NCI-H2081 (cell line): Measurements from ENCODE around the gene MAST1.
"Not testable (repeated sequence)": the region's sequence is repeated elsewhere in the genome, so short reads cannot be mapped to it uniquely, and the experiment has no call there.

ENCODE experiments used
- DNase-seq, 2 experiments: peaks; one replicate each; lab custom pipeline; 2025; lab: John Stamatoyannopoulos, UW

Gene MAST1

DNA sequence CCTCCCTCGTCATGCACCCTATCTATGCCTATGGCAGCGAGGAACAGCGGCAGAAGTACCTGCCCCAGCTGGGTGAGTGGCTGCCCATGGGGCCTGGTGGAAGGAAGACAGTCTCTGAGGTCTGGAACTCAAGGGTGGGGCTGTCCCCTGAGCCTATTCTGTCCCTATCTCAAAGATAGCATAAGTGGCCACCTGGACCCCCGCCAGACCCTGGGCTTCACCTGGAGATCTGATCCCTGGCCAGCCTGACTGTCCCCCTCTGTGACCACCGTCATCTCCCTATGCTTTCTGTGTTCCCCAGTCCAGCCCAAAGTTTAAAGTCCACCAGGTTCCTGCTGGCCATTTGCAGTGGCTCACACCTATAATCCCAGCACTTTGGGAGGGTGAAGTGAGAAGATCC is 55.3 kb downstream of the MAST1 start:
- DNase-seq = no peak

GRCh38 chr19:12896460-12896859 is 58.1 kb downstream of the MAST1 start:
- DNase-seq = no peak

- DNase-seq = no peak
Observed at GRCh38 chr19:12899891-12900518, 61.7 kb downstream of the MAST1 start.

- DNase-seq = no peak
Observed at GRCh38 chr19:12907166-12907565, 68.9 kb downstream of the MAST1 start.

DNA sequence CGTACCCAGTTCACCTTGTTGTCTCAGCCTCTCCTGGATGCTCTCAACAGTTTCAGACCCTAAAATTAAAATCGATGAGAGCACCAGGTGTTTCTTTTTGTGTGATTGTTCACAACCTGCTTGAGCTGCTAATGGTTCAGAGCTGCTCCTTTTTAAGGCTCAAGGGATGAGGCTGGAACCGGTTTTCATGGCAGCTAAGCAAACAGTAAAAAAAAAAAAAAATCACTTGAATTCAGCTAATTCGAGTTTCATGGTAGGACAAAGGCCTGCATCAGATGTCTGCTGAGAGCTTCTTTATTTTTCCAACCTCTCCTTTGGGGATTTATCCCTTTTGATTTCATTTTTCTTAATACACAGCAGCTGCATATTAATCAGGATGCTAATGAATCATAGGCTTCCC is 74.3 kb downstream of the MAST1 start:
- DNase-seq = peak; percentile 81 to 92

GRCh38 chr19:12913011-12913561 is 74.8 kb downstream of the MAST1 start:
- peak; percentile 98 to 99 for DNase-seq

DNA sequence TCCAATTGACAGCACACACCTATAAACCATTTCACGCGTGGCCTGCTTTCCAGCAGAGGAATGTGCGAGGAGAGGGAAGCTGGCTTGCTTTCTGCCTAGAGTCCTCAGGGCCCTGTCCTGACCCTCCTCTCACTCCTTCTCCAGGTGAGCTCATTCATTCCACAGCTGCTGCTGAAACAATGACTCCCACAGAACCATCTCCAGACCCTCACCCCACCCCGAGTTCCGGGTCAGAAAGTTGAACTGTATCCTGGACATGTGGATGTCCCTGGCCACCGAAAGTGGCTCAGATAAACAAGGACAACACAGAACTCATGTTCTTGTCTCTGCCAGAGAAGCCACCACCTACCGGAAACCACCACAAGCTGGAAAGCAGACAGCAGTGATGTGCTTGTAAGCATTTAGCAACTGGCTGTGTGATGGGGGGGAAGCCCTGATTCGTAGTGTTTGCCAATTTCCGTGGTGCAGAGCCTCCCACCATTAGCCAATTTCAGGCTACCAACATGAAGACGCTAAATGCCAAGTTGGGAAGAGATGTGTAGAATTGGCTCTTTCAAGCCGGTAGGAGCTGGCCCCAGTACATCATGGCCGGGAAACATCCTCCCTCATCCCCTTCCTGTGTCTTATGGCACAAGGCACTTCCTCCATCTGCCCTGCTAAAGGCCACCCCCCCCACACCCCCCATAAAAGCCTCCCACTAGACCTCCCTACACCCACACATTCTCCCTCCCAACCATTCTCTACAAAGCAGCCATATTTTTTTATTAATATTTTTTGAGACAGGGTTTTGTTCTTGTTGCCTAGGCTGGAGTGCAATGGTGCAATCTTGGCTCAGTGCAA is 75.8 kb downstream of the MAST1 start:
- DNase-seq = peak in 1 of 2 experiments; percentile 56

DNA sequence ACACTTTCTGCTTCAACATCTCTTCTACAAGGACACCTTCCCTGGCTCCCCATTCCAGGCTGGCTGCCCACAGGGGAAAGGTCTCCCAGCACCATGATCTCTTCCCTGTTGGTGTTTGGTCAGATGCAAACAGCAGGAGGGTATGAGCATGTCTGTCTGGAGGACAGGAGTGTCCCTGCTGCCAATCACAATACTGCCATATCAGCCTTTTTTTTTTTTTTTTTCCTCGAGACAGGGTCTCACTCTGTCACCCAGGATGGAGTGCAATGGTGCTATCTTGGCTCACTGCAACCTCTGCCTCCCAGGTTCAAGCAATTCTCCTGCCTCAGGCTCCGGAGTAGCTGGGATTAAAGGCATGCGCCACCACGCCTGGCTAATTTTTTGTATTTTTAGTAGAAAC is 77.5 kb downstream of the MAST1 start:
- not testable (repeated sequence) for DNase-seq

DNA sequence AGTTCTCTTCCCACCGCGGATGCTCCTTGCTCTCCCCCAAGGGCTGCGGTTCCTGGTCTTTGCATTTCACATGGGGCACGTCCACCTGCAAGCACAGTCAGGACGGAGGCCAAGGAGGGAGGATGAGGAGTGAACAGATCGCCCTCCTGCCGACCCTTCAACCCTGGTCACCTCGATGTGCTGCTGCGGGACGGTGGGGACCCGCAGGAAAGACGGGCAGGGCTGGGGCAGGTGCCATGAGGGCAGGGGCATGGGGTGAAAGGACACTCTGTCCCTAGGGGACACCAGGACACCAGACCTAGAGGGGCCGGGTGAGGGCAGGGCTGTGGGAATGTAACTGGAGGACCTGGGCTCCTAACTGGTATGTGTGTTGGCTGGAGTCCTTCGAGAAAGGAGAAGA is 79.9 kb downstream of the MAST1 start:
- no peak for DNase-seq

DNA sequence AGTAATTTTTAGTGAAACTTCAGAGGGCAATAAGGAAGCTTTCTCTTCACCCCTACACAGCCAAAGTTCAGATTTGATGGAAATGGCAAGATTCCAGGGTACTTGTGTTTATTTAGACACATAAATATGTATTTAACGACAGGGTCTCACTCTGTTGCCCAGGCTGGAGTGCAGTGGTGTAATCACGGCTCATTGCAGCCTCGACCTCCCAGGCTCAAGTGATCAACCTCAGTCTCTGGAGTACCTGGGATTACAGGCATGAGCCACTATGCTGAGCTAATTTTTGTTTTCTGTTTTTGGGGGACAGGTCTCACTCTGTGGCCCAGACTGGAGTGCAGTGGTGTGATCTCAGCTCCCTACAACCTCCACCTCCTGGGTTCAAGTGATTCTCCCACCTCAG is 82.7 kb downstream of the MAST1 start:
- no peak for DNase-seq

DNA sequence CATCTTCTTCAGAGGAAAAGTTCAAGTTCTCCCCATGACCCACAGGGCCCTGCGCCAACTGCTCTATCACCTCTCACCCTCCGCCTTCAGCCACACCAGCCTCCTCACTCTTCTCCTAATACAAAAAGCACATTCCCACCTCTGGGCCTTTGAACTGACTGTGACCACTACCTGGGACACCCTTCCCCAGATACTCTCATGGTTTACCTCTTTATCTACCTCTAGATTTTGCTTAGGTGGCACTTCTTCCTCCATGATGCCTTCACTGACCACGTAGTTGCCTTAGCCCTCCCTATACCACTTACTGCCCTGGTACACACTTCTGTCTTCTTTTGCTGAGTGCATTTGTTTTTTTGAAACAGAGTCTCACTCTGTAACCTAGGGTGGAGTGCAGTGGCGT is 84.6 kb downstream of the MAST1 start:
- no peak for DNase-seq
